Testis (tissue), 2 donors: ENCODE measurements around the gene PLBD2.

Experiments used
- POLR2A ChIP-seq: fragments of 450-650 bp; IDR thresholded peaks from one replicate; pipeline ENCODE4 v1.6.1; 2017; ENCODE audit warnings: antibody characterized with exemption, mild to moderate bottlenecking, moderate library complexity
- TF ChIP-seq, protein P1 (sequence below), 3 experiments: fragments of 450-650 bp in 2 of 3; fragments of 200-600 bp in 1 of 3; sonication (generic) in 1 of 3; IDR thresholded peaks; one replicate each; pipeline ENCODE4 v1.5.1; 2016 to 2019; ENCODE audit warnings: antibody characterized with exemption in 3 of 3, mild to moderate bottlenecking in 2 of 3, moderate library complexity in 1 of 3

DNA sequence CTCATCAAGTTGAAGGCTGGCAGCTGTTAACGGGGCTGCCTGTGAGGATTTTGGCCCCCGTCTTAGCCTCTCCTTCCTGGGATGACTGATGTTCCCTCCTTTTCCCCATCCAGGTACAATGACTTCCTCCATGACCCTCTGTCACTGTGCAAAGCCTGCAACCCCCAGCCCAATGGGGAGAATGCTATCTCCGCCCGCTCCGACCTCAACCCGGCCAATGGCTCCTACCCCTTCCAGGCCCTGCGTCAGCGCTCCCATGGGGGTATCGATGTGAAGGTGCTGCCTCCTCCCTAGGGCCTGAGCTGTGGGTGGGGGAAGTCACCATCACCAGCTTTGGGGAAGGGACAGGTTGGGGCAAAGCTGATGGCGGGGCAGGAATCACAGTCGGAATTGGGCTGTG lies 29.2 kb downstream of the PLBD2 start:
- TF ChIP-seq, protein P1, sequence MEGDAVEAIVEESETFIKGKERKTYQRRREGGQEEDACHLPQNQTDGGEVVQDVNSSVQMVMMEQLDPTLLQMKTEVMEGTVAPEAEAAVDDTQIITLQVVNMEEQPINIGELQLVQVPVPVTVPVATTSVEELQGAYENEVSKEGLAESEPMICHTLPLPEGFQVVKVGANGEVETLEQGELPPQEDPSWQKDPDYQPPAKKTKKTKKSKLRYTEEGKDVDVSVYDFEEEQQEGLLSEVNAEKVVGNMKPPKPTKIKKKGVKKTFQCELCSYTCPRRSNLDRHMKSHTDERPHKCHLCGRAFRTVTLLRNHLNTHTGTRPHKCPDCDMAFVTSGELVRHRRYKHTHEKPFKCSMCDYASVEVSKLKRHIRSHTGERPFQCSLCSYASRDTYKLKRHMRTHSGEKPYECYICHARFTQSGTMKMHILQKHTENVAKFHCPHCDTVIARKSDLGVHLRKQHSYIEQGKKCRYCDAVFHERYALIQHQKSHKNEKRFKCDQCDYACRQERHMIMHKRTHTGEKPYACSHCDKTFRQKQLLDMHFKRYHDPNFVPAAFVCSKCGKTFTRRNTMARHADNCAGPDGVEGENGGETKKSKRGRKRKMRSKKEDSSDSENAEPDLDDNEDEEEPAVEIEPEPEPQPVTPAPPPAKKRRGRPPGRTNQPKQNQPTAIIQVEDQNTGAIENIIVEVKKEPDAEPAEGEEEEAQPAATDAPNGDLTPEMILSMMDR (IDR thresholded peaks at IDR 0.05), result no peak
- no peak for TF ChIP-seq POLR2A
